Activated CD4-positive, alpha-beta T cell treated with anti-CD3 and anti-CD28 coated beads, Interleukin-2, Interleukin-6, amounts not matched to agents 100 ng/mL and 50 ng/mL, durations not matched to agents 16 hours and 8 hours (primary cell): ENCODE data around the gene EFNA4.

Source experiments
- DNase-seq: peaks from one replicate; pipeline ENCODE4 v3.0.0-alpha.2; 2020

EFNA4 gene

GRCh38 chr1:155075535-155075934 is 12.0 kb downstream of the EFNA4 start:
- DNase-seq, result no peak

GRCh38 chr1:155076371-155076770 is 12.8 kb downstream of the EFNA4 start:
- no peak for DNase-seq

DNA sequence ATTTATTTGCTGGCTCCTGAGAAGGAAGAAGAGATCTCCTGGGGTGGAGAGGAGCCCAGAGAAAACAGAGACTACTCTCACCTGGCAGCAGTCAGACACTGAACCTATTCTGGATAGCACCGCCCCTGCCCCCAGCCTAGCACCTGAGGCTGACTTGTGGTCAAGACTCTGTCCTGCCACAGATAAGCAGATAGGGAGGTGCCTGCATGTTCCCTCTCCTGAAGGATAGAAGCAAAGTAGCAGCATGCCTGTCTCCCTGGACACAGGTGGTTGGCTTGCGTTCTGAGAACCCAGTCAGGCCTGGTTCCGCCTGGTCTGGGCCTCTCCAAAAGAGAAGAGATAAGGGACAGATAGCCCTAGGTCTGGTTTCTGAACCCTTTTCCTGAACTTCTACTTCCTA is 13.8 kb downstream of the EFNA4 start:
- DNase-seq, result no peak

GRCh38 chr1:155077758-155078445 is 14.4 kb downstream of the EFNA4 start:
- DNase-seq, result no peak

GRCh38 chr1:155078469-155079209 is 15.1 kb downstream of the EFNA4 start, which contains the start of gene EFNA3:
Gene EFNA3, plus strand, starts transcription at chr1:155078837. Its CDS starts 105 bp downstream, at chr1:155078942.
- peak; percentile 69 for DNase-seq

GRCh38 chr1:155079210-155079486 is 15.6 kb downstream of the EFNA4 start:
- no peak for DNase-seq

DNA sequence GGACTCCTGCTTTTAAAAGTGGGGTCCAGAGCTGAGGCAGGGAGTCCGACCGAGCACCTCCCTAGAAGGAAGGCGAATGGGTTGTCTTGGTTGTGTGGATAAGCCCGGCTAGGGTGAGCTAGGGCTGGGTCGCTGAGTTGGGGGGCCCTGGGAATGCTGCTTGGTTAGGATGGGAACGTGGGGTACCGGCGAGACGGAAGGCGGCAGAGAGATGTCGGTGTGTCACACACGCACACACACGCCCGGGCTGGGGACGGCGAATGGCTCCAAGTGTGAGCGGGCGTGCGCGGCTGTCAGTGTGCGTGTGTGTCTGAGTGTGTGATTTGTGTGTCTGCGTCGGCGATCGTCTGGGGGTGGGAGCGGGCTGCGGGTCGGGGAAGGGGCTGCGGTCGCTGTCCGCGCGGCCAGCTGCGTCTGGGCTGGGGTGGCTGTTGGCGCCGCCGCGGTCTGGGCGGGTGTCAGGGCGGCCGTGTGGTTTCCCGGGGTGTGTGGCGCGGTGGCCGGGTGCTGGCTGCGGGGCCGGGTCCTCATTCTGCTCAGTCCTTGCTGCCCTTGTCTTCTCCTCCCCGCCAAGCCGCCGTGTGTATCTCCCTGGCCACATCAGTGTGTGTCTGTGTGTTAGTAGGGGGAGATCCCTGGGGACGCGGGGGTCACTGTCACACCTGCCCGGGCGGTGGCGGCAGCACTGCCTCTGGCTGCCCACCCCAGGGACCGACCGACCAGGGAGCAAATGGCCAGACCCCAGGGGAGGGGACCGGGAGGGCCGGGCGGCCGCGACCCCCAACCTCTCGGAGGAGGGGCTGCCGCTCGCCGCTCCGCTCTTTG is 16.2 kb downstream of the EFNA4 start:
- no peak for DNase-seq

GRCh38 chr1:155080312-155081228 is 17.0 kb downstream of the EFNA4 start:
- DNase-seq, result no peak

DNA sequence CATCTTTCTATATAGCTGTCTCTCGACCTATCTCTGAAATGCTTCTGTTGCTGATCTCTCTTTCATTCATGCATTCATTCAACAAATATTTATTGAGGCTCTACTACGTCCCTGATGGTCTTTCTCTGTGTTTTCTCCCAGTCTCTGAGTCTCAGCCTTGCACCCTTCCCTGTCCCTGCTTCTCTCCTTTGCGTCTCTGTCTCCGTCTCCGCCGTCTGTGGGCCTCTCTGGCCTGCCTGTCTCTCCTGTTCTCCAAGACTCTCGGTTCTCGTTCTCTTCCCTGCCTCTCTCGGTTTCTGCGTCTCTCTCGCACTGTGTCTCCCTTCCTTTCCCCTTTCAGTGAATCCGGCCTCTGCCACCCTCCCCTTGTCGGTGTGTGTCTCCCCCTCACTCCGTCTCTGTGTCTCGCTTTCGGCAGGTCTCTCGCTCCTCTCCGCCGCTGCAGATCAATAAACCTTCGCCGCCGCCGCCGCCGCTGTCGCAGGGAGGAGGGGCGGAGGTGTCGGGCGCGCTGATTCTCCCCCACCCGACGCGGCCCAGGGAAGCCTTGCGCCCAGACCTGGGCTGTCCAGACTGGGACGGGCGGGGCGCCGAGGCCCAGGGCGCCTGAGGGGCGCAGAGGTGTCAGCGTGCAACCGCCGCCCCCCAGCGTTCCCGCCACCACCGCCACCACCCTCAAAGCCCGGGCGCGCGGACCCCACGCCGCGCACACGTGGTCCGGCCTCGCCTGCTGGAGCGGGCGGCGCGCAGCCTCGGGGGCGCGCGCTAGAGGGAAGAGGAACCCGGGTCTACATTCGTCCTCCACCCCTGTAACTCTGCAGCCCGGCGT is 18.1 kb downstream of the EFNA4 start:
- peak; percentile 38 for DNase-seq

- DNase-seq, result no peak
Observed at GRCh38 chr1:155082301-155083051, 18.9 kb downstream of the EFNA4 start.

- DNase-seq, result no peak
Observed at GRCh38 chr1:155083052-155083541, 19.6 kb downstream of the EFNA4 start.

DNA sequence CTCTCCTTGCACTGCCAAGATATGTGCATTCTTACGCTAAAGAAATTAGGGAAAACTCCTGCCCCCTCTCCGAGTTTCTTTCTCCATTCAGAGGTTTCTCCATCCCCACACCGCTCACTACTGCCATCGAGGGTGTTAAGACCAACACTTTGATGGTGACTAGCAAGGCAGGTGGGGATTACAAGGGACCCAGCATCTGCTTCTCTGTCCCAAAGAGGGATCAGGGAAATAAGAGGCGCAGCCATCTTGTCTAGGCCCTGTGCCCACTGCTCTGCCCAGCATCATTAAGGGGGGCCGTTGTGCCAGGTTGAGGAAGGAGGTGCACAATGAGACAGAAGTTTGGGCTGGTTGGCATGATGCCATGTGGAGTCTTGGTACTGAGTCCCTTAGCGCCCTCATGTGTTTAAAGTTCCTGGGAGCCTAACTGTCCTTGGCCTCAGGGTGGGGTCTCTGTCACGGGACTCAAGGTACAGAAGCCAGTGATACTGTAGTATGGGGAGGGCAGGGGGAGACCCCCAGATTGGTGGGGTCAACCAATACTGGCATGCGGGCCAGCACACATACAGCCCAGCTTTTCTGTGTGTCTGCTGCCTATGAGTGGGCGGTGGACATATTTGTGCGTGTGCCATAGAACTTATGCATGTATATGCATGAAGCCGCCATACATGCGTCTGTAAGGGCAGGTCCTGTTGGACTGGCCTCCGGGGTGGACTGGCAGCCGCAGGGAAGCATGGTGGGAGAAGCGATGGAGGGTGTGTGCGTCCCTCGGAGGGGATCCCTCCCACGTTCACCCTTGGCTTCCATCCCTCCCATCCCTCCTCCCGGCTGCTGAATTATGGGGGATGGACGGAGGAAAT is 20.6 kb downstream of the EFNA4 start:
- peak; percentile 50 for DNase-seq

- peak; percentile 95 for DNase-seq
Observed at GRCh38 chr1:155084722-155085503, 21.4 kb downstream of the EFNA4 start.

DNA sequence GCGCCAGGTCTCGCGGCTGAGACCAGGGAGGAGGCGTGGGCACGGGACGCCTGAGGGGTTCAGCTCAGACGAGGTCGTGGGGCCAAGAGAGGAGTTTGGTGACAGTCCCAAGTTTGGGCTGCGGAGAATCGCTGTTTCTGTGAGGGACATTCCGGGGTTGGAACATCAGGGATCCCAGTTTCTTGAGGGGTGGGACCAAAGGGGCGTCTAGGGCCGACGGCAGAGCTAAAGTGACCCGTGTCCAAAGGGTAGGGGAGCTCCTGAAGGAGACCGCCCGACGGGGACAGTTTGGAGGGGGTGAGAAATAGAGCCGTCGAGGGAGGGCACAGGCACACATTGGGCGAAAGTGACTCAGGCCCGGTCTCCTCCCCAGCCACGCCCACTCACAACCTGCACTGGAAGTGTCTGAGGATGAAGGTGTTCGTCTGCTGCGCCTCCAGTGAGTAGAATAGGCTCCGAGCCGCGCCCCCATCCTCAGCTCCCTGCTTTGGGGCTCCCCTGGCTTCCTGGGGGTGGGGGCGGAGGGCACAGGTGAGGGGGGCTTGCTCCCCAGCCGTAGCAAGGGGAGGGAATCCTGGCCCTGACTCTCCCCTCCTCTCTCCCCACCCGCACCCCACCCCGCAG is 22.1 kb downstream of the EFNA4 start:
- peak; percentile 75 for DNase-seq

DNA sequence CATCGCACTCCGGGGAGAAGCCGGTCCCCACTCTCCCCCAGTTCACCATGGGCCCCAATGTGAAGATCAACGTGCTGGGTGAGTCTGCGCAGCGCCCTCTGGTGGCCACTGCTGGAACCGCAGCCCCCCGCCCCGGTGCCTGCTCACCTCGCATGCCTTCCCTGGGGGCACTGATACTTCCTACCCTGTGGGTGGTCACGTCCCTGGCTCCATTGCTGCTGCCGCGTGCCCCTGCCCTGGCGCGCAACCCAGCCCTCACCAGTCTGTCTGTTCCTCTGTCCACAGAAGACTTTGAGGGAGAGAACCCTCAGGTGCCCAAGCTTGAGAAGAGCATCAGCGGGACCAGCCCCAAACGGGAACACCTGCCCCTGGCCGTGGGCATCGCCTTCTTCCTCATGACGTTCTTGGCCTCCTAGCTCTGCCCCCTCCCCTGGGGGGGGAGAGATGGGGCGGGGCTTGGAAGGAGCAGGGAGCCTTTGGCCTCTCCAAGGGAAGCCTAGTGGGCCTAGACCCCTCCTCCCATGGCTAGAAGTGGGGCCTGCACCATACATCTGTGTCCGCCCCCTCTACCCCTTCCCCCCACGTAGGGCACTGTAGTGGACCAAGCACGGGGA is 22.7 kb downstream of the EFNA4 start:
- DNase-seq, result peak; percentile 88

DNA sequence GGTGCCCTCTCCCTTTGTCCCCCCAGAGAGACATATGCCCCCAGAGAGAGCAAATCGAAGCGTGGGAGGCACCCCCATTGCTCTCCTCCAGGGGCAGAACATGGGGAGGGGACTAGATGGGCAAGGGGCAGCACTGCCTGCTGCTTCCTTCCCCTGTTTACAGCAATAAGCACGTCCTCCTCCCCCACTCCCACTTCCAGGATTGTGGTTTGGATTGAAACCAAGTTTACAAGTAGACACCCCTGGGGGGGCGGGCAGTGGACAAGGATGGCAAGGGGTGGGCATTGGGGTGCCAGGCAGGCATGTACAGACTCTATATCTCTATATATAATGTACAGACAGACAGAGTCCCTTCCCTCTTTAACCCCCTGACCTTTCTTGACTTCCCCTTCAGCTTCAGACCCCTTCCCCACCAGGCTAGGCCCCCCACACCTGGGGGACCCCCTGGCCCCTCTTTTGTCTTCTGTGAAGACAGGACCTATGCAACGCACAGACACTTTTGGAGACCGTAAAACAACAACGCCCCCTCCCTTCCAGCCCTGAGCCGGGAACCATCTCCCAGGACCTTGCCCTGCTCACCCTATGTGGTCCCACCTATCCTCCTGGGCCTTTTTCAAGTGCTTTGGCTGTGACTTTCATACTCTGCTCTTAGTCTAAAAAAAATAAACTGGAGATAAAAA is 23.5 kb downstream of the EFNA4 start:
- no peak for DNase-seq
